Stomach (tissue), 4 donors: ENCODE results near the gene LYPD6B.

ENCODE experiments used
- CTCF ChIP-seq, 7 experiments: fragments of 450-650 bp in 4 of 7; fragments of 200-600 bp in 3 of 7; sonication (generic) in 3 of 7; IDR thresholded peaks; one replicate each; pipeline ENCODE4 v1.5.1; 2016 to 2019; ENCODE audit warnings: antibody characterized with exemption in 7 of 7, control low read depth in 2 of 7, mild to moderate bottlenecking in 1 of 7
- EP300 ChIP-seq: sonication (generic); formaldehyde crosslinking; IDR thresholded peaks from one replicate; pipeline ENCODE4 v1.6.1; 2017; ENCODE audit warnings: antibody characterized with exemption
- POLR2A ChIP-seq, 4 donors: fragments of 450-650 bp; IDR thresholded peaks; one replicate each; pipeline ENCODE4 v1.6.1; 2016; ENCODE audit warnings: antibody characterized with exemption in 4 of 4, control low read depth in 2 of 4, mild to moderate bottlenecking in 1 of 4, moderate library complexity in 1 of 4
- POLR2AphosphoS5 ChIP-seq, 3 donors: sonication (generic); formaldehyde crosslinking; IDR thresholded peaks; one replicate each; pipeline ENCODE4 v1.6.1; 2016; ENCODE audit warnings: antibody characterized with exemption in 3 of 3

GRCh38 chr2:148998831-148999200 is 39.7 kb upstream of the LYPD6B start:
- TF ChIP-seq CTCF (IDR thresholded peaks at IDR 0.05) (no peak), POLR2AphosphoS5 (IDR thresholded peaks at IDR 0.05) (no peak), EP300 (no peak), POLR2A (IDR thresholded peaks at IDR 0.05) (no peak)
